Testis (tissue), 3 donors: ENCODE results near the gene PHACTR3. TPM values are rescaled to one million over a fixed set of nuclear protein-coding genes. Genes with fewer than 3 reads are reported as not detected.

Source experiments
- DNase-seq: peaks from one replicate; pipeline ENCODE4 v3.0.0-alpha.2; 2019
- H3K27ac ChIP-seq, 2 donors: fragments of 200-600 bp; sonication (generic); one replicate each; pipeline ENCODE4 v1.5.1; 2019
- H3K27me3 ChIP-seq: fragments of 200-600 bp; sonication (generic); one replicate; pipeline ENCODE4 v1.5.1; 2019
- H3K36me3 ChIP-seq: fragments of 200-600 bp; sonication (generic); one replicate; pipeline ENCODE4 v1.5.1; 2017; ENCODE audit warnings: low read depth; ENCODE audit errors: missing control alignments
- H3K4me1 ChIP-seq: fragments of 200-600 bp; sonication (generic); one replicate; pipeline ENCODE4 v1.5.1; 2019
- H3K4me3 ChIP-seq, 2 donors: fragments of 200-600 bp; sonication (generic); one replicate each; pipeline ENCODE4 v1.5.1; 2017 to 2019
- H3K9me3 ChIP-seq: fragments of 200-600 bp; sonication (generic); one replicate; pipeline ENCODE4 v1.5.1; 2017
- POLR2A ChIP-seq: fragments of 450-650 bp; IDR thresholded peaks from one replicate; pipeline ENCODE4 v1.6.1; 2017; ENCODE audit warnings: antibody characterized with exemption, mild to moderate bottlenecking, moderate library complexity
- WGBS, 2 donors: methylation state at CpG; one replicate each; pipeline ENCODE4 v1.1.5; 2018; 5-methylcytosine and 5-hydroxymethylcytosine counted together
- intact Hi-C: fragments of 100-400 bp; cut with DNase I; formaldehyde crosslinking; loops from one replicate; pipeline ENCODE4 v1.15.1; 2023; ENCODE audit warnings: low total_unique reads
- polyA plus RNA-seq: library from polyadenylated mRNA; stranded (reverse); fragments of 350-450 nt; fragmentation: Illumina TruSeq; extraction: RNeasy Lipid Tissue Mini Kit (QIAGEN cat#74804); gene quantifications from one replicate; pipeline ENCODE4 v1.2.3, GENCODE V29; 2014; ENCODE audit warnings: low read depth, low replicate concordance; ENCODE audit not compliant: insufficient read depth
- total RNA-seq, 2 donors: library from RNA; depleted of rRNA; stranded (reverse); fragments of >200 nt; gene quantifications; one replicate each; pipeline ENCODE4 v1.2.3, GENCODE V29; 2016
- TF ChIP-seq, protein P1 (sequence below), 3 experiments: fragments of 450-650 bp in 2 of 3; fragments of 200-600 bp in 1 of 3; sonication (generic) in 1 of 3; IDR thresholded peaks; one replicate each; pipeline ENCODE4 v1.5.1; 2016 to 2019; ENCODE audit warnings: antibody characterized with exemption in 3 of 3, mild to moderate bottlenecking in 2 of 3, moderate library complexity in 1 of 3

PHACTR3 gene
- total and polyA plus RNA-seq, 3 donors from 2014 or later: 0.94 to 1.2 (median 1.1) TPM

DNA sequence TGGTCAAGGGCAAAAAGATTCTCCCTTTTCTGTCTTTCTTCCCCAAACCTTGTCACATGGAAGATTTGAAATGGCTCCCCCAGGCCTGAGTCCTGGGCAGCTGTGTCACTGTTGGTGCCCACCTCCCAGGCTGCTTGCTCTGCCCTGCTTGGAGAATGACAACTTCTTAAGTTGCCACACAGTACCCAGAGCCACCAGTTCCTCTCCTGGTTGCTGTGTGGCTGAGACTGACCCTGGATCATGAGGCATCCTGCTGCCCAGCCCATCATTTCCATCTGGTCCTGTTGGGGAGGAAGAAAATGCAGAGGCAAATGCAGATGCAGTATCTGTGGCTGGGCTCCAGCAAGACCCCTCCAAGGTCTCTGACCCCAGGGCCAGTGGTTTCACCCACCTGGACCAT lies 113.7 kb downstream of the PHACTR3 start:
- DNase-seq: no peak
- no peaks in the 10 kb centered on the region for H3K9me3 ChIP-seq
- H3K4me3 ChIP-seq: no peak overlapping the region
- TF ChIP-seq, protein P1, sequence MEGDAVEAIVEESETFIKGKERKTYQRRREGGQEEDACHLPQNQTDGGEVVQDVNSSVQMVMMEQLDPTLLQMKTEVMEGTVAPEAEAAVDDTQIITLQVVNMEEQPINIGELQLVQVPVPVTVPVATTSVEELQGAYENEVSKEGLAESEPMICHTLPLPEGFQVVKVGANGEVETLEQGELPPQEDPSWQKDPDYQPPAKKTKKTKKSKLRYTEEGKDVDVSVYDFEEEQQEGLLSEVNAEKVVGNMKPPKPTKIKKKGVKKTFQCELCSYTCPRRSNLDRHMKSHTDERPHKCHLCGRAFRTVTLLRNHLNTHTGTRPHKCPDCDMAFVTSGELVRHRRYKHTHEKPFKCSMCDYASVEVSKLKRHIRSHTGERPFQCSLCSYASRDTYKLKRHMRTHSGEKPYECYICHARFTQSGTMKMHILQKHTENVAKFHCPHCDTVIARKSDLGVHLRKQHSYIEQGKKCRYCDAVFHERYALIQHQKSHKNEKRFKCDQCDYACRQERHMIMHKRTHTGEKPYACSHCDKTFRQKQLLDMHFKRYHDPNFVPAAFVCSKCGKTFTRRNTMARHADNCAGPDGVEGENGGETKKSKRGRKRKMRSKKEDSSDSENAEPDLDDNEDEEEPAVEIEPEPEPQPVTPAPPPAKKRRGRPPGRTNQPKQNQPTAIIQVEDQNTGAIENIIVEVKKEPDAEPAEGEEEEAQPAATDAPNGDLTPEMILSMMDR (IDR thresholded peaks at IDR 0.05): no peak
- no peak for TF ChIP-seq POLR2A
- no peaks in the 10 kb centered on the region for H3K27me3 ChIP-seq
- intact Hi-C loops: no loop called here
- no peaks in the 10 kb centered on the region for H3K36me3 ChIP-seq
- no peak overlapping the region for H3K27ac ChIP-seq
- H3K4me1 ChIP-seq: no peaks in the 10 kb centered on the region

DNA sequence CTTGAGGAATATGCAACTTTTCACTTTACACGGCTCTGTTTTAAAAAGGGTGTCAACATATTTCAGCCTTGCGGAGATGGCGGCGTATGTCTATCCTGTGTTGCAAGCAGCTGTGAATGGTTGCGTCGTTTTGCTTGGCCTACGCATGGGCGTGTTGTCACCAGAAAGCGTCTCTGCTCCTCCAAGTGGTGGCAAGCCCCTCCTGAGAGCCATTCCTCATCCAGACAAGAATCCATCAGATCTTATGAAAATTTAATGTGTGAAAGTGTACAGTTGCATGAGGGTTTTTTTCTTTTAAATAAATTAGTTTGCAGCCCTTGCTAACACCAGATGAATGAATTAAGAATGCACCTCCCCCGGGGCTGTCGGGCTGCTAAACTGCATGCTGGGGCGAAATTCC lies 114.4 kb downstream of the PHACTR3 start:
- TF ChIP-seq, protein P1 (IDR thresholded peaks at IDR 0.05): no peak
- no peak for TF ChIP-seq POLR2A
- intact Hi-C loops: no loop called here
- Histone ChIP-seq H3K4me1 (no peaks in the 10 kb centered on the region), H3K27me3 (no peaks in the 10 kb centered on the region), H3K4me3 (no peak overlapping the region), H3K9me3 (no peaks in the 10 kb centered on the region), H3K36me3 (no peaks in the 10 kb centered on the region), H3K27ac (no peak overlapping the region)
- no peak for DNase-seq
- 90 to 94% methylated on average over 12 of the region's 12 CpGs for WGBS, 2 donors

DNA sequence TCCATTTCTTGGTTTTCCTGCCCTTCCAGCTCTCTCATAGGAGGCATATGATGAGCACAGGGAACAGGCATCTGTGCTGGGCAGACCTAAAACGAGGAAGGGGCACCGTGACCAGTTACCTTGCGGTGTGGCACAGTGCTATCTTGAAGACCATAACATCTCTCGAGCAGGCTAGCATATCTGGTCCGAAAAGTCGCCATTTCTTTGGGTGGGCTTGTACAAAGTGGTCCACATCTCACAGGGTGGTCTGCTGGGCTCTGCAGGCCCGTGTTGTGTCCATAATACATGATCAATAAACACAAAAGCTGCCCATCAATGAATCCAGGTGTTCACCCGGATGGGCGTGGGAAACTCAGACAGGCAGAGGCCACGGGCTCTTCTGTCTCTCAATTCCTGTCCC lies 115.7 kb downstream of the PHACTR3 start:
- TF ChIP-seq POLR2A: no peak
- TF ChIP-seq, protein P1 (IDR thresholded peaks at IDR 0.05): no peak
- no peaks in the 10 kb centered on the region for H3K9me3 ChIP-seq
- no peaks in the 10 kb centered on the region for H3K36me3 ChIP-seq
- intact Hi-C loops: no loop called here
- no peak overlapping the region for H3K27ac ChIP-seq
- DNase-seq: no peak
- H3K27me3 ChIP-seq: no peaks in the 10 kb centered on the region
- WGBS, 2 donors: 91 to 95% methylated on average over 10 of the region's 10 CpGs
- H3K4me3 ChIP-seq: no peak overlapping the region
- H3K4me1 ChIP-seq: no peaks in the 10 kb centered on the region

DNA sequence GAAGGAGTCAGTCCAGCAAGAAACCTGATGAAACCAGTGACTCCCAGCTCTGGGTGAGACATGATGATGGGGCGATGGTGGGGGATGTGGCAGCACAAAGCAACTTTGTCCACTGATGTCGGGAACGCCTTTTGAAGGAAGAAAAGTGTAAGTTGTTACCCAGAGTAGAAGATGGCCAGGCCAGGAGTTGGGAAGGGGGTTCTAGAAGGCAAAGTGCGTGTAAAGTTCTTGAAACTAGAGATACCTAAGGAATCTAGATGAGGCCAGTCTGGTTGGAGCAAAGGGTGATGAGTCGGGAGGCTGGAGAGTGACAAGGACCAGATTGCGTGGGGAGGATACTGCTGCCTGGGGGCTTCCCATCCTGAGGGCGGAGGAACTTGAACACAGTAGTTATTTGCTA lies 117.0 kb downstream of the PHACTR3 start:
- DNase-seq: no peak
- H3K27me3 ChIP-seq: no peaks in the 10 kb centered on the region
- no peak overlapping the region for H3K4me3 ChIP-seq
- WGBS, 2 donors: 89 to 94% methylated on average over 7 of the region's 7 CpGs
- intact Hi-C loops: no loop called here
- H3K9me3 ChIP-seq: no peaks in the 10 kb centered on the region
- no peak overlapping the region for H3K27ac ChIP-seq
- no peaks in the 10 kb centered on the region for H3K36me3 ChIP-seq
- H3K4me1 ChIP-seq: no peaks in the 10 kb centered on the region
- no peak for TF ChIP-seq POLR2A
- TF ChIP-seq, protein P1 (IDR thresholded peaks at IDR 0.05): no peak

DNA sequence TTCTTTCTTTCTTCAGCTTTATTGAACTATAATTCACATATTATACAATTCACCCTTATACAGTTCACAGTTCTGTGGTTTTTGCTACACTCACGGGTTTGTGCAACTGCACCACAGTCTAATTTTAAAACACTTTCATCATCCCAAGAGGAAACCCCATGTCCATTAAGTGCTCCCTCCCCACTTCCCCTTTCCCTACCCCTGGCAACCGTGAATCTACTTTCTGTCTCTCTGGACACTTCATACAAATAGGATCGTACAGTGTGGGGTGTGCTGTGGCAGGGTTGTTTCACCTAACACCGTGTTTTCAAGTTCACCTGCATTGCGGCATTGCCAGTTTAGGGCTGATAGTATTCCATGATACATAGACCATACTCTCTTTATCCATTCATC lies 118.8 kb downstream of the PHACTR3 start:
- intact Hi-C loops: no loop called here
- DNase-seq: no peak
- Histone ChIP-seq H3K4me3 (no peak overlapping the region), H3K27me3 (no peaks in the 10 kb centered on the region), H3K9me3 (no peaks in the 10 kb centered on the region), H3K36me3 (no peaks in the 10 kb centered on the region), H3K27ac (no peak overlapping the region), H3K4me1 (no peaks in the 10 kb centered on the region)
- no peak for TF ChIP-seq POLR2A
- TF ChIP-seq, protein P1 (IDR thresholded peaks at IDR 0.05): no peak
- WGBS, 2 donors: 79 to 81% methylated on average over 5 of the region's 5 CpGs
